ENCODE results near the gene SLC18B1. TPM values are rescaled to one million over a fixed set of nuclear protein-coding genes. Genes with fewer than 3 reads are reported as not detected.
"Not testable (repeated sequence)": the region's sequence is repeated elsewhere in the genome, so short reads cannot be mapped to it uniquely, and the experiment has no call there.

The SLC18B1 gene
- total and polyA plus RNA-seq, 8 donors = 10.8 to 26.6 (median 23.3) TPM

- H3K9me3 ChIP-seq = no peaks in the 10 kb centered on the region
Observed at GRCh38 chr6:132789396-132789776, 9.1 kb downstream of the SLC18B1 start.

GRCh38 chr6:132788658-132789395 lies 9.6 kb downstream of the SLC18B1 start:
- DNase-seq = no peak
- Histone ChIP-seq H3K4me3 (no peak overlapping the region), H3K27me3 (no peaks in the 10 kb centered on the region), H3K4me1 (peaks cover 0 to 15% of the 10 kb centered on the region in 2 donors), H3K27ac (no peak overlapping the region), H3K9me3 (no peaks in the 10 kb centered on the region), H3K36me3 (no peaks in the 10 kb centered on the region)
- TF ChIP-seq, protein P1, sequence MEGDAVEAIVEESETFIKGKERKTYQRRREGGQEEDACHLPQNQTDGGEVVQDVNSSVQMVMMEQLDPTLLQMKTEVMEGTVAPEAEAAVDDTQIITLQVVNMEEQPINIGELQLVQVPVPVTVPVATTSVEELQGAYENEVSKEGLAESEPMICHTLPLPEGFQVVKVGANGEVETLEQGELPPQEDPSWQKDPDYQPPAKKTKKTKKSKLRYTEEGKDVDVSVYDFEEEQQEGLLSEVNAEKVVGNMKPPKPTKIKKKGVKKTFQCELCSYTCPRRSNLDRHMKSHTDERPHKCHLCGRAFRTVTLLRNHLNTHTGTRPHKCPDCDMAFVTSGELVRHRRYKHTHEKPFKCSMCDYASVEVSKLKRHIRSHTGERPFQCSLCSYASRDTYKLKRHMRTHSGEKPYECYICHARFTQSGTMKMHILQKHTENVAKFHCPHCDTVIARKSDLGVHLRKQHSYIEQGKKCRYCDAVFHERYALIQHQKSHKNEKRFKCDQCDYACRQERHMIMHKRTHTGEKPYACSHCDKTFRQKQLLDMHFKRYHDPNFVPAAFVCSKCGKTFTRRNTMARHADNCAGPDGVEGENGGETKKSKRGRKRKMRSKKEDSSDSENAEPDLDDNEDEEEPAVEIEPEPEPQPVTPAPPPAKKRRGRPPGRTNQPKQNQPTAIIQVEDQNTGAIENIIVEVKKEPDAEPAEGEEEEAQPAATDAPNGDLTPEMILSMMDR (IDR thresholded peaks at IDR 0.05) = no peak
- ATAC-seq = no peak
- intact Hi-C loops (cut with DNase I) = no loop called here

More at GRCh38 chr6:132789396-132789776, 9.1 kb downstream of the SLC18B1 start:
- no peaks in the 10 kb centered on the region for H3K27me3 ChIP-seq
- ATAC-seq (no peak), DNase-seq (no peak)
- H3K4me3 ChIP-seq = no peak overlapping the region
- TF ChIP-seq, protein P1 (IDR thresholded peaks at IDR 0.05) = no peak
- intact Hi-C loops (cut with DNase I) = no loop called here
- H3K4me1 ChIP-seq = peaks cover 0 to 15% of the 10 kb centered on the region in 2 donors
- no peak overlapping the region for H3K27ac ChIP-seq
- no peaks in the 10 kb centered on the region for H3K36me3 ChIP-seq

DNA sequence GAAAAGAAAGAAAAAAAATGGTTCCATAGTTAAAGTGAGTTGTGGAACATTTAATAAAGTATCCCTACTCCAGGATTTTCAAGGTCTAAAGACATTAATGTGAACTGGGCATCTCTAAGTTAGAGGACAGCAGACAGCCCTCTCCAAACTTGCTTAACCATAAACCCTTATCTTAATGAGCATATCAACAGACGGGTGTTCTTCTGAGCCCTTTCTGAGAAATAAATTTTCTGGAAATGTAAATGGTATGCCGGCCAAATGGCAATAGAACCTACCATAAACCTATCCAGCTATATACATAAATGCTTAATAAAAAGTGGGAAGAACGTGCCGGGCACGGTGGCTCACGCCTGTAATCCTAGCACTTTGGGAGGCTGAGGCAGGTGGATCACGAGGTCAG lies 12.5 kb downstream of the SLC18B1 start:
- intact Hi-C loops (cut with DNase I) = no loop called here
- no peak for DNase-seq
- no peaks in the 10 kb centered on the region for H3K27me3 ChIP-seq
- H3K36me3 ChIP-seq = peaks cover 0 to 9% of the 10 kb centered on the region in 2 donors
- H3K4me3 ChIP-seq = no peak overlapping the region
- no peak overlapping the region for H3K27ac ChIP-seq
- TF ChIP-seq, protein P1 (IDR thresholded peaks at IDR 0.05) = no peak
- H3K9me3 ChIP-seq = no peaks in the 10 kb centered on the region
- peaks cover 0 to 15% of the 10 kb centered on the region in 2 donors for H3K4me1 ChIP-seq
- no peak for ATAC-seq

DNA sequence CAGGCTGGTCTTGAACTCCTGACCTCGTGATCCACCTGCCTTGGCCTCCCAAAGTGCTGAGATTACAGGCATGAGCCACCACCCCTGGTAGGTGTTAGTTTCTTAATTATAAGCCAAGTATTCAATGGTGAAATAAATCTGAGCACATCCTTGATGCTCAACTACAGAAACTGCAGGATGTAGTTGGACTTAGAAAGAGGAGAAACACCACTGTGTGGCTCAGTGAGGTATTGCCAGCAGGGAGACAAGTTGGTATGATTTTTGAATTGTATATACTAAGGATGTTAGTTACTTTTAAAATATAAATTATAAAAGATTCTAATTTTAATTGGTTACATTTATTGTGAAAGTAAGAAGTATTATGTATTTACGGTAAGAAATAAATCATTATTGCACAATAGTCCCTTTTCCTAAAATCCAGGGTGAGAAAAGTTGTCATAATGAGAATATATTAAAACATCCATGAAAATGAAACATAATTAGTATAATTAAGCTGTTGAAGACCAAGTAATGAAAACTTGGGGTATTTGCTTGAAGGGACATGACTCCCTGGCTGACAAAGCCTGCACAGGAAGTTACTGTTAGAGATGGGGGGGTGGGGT lies 17.6 kb downstream of the SLC18B1 start:
- no peak overlapping the region for H3K4me3 ChIP-seq
- H3K9me3 ChIP-seq = no peaks in the 10 kb centered on the region
- intact Hi-C loops (cut with DNase I) = no loop called here
- H3K27ac ChIP-seq = no peak overlapping the region
- no peaks in the 10 kb centered on the region for H3K4me1 ChIP-seq
- no peaks in the 10 kb centered on the region for H3K27me3 ChIP-seq
- DNase-seq = no peak
- TF ChIP-seq, protein P1 (IDR thresholded peaks at IDR 0.05) = peak in 1 of 2 donors; percentile 12
- no peak for ATAC-seq
- peaks cover 0 to 20% of the 10 kb centered on the region in 2 donors for H3K36me3 ChIP-seq

DNA sequence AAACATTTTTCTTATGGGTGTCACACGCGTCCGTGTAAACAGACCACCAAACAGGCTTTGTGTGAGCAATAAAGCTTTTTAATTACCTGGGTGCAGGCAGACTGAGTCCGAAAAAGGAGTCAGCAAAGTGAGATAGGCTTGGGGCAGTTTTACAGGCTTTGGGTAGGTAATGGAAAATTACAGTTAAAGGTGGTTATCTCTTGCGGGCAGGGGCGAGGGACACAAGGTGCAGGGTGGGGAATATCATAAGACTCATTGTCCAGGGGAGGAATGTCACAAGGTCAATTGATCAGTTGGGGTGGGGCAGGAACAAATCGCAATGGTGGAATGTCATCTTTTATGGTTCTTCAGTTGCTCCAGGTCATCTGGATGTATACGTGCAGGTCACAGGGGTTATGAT lies 20.6 kb downstream of the SLC18B1 start:
- intact Hi-C loops (cut with DNase I); ATAC-seq; DNase-seq; H3K27ac ChIP-seq; H3K27me3 ChIP-seq; H3K4me1 ChIP-seq; H3K9me3 ChIP-seq; H3K4me3 ChIP-seq: not testable (repeated sequence)
- peaks cover 0 to 14% of the 10 kb centered on the region in 2 donors for H3K36me3 ChIP-seq
